Glutamatergic neuron (in vitro differentiated cells): Measurements from ENCODE around the gene YJU2. TPM values are rescaled to one million over a fixed set of nuclear protein-coding genes. Genes with fewer than 3 reads are reported as not detected.
"Not testable (repeated sequence)": the region's sequence is repeated elsewhere in the genome, so short reads cannot be mapped to it uniquely, and the experiment has no call there.

Experiments used
- DNase-seq: peaks from one replicate; pipeline ENCODE4 v3.0.0; 2022
- H3K27ac Mint-ChIP-seq: one replicate; pipeline ENCODE4 v1.8.0; 2020; ENCODE audit warnings: mild to moderate bottlenecking, mixed read lengths, inconsistent platforms; ENCODE audit not compliant: unreplicated experiment
- H3K27me3 Mint-ChIP-seq: one replicate; pipeline ENCODE4 v1.8.0; 2020; ENCODE audit warnings: mild to moderate bottlenecking, moderate library complexity, mixed read lengths, inconsistent platforms; ENCODE audit not compliant: unreplicated experiment
- H3K36me3 Mint-ChIP-seq: one replicate; pipeline ENCODE4 v1.8.0; 2020; ENCODE audit warnings: mild to moderate bottlenecking, mixed read lengths, inconsistent platforms; ENCODE audit not compliant: unreplicated experiment
- H3K4me1 Mint-ChIP-seq: one replicate; pipeline ENCODE4 v1.8.0; 2020; ENCODE audit warnings: mild to moderate bottlenecking, low read depth, mixed read lengths, inconsistent platforms; ENCODE audit not compliant: unreplicated experiment
- H3K4me3 Mint-ChIP-seq: one replicate; pipeline ENCODE4 v1.8.0; 2020; ENCODE audit warnings: mild to moderate bottlenecking, mixed read lengths, inconsistent platforms; ENCODE audit not compliant: unreplicated experiment
- H3K9me3 Mint-ChIP-seq: one replicate; pipeline ENCODE4 v1.8.0; 2020; ENCODE audit warnings: mild to moderate bottlenecking, moderate library complexity, mixed read lengths, inconsistent platforms; ENCODE audit not compliant: unreplicated experiment
- CTCF ChIP-seq: fragments of 200-600 bp; sonication (generic); IDR thresholded peaks from one replicate; pipeline ENCODE4 v1.5.0; 2021; ENCODE audit not compliant: partially characterized antibody, unreplicated experiment
- total RNA-seq: library from RNA; stranded (reverse); fragmentation: NEBNext Ultra II Directional; extraction: Animal tissue kit (Norgen Biotek cat#: 25700); gene quantifications from one replicate; pipeline ENCODE4 v1.2.1, GENCODE V29; 2021; ENCODE audit not compliant: unreplicated experiment

YJU2 gene
- total RNA-seq, 1 donor from 2014 or later, result 18.7 TPM

- no peaks in the 10 kb centered on the region for H3K4me1 Mint-ChIP-seq
- no peak overlapping the region for H3K27ac Mint-ChIP-seq
- TF ChIP-seq CTCF, result no peak
- H3K27me3 Mint-ChIP-seq, result peaks cover 2% of the 10 kb centered on the region
- H3K4me3 Mint-ChIP-seq, result no peak overlapping the region
- DNase-seq, result no peak
- H3K36me3 Mint-ChIP-seq, result no peaks in the 10 kb centered on the region
- peaks cover 1% of the 10 kb centered on the region for H3K9me3 Mint-ChIP-seq
Measured at GRCh38 chr19:4234142-4234861, 12.6 kb upstream of the YJU2 start.

DNA sequence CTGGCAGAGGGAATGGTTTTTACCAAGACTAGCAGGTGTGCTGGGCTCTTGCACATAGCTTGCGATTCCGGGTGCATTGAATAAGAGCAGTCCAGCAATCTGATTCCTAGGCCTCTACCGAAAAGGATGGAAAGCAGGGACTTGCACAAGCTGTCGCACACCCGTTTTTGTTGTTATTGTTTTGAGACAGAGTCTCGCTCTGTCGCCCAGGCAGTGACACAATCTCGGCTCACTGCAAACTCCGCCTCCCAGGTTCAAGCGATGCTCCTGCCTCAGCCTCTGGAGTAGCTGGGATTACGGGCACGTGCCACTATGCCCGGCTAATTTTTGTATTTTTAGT lies 12.0 kb upstream of the YJU2 start:
- Mint-ChIP-seq H3K27ac (no peak overlapping the region), H3K9me3 (peaks cover 1% of the 10 kb centered on the region), H3K4me3 (no peak overlapping the region), H3K4me1 (no peaks in the 10 kb centered on the region), H3K27me3 (peaks cover 2% of the 10 kb centered on the region), H3K36me3 (no peaks in the 10 kb centered on the region)
- no peak for TF ChIP-seq CTCF
- no peak for DNase-seq

DNA sequence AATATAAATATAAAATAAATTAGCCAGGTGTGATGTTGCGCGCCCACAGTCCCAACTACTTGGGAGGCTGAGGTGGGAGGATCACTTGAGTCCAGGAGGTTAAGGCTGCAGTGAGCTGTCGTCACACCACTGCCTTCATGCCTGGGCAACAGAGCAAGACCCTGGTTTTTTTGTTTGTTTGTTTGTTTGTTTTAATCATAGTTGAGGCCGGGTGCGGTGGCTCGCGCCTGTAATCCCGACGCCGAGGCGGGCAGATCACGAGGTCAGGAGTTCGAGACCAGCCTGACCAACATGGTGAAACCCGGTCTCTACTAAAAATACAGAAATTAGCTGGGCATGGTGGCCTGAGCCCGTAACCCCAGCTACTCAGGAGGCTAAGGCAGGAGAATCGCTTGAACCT lies 9.4 kb upstream of the YJU2 start:
- H3K4me3 Mint-ChIP-seq, DNase-seq, H3K36me3 Mint-ChIP-seq, H3K27me3 Mint-ChIP-seq, H3K27ac Mint-ChIP-seq, H3K4me1 Mint-ChIP-seq, H3K9me3 Mint-ChIP-seq: not testable (repeated sequence)

- Mint-ChIP-seq H3K4me3 (no peak overlapping the region), H3K27me3 (no peaks in the 10 kb centered on the region), H3K27ac (no peak overlapping the region), H3K4me1 (no peaks in the 10 kb centered on the region), H3K9me3 (no peaks in the 10 kb centered on the region), H3K36me3 (no peaks in the 10 kb centered on the region)
- DNase-seq, result no peak
- TF ChIP-seq CTCF, result no peak
Measured at GRCh38 chr19:4238831-4239230, 8.0 kb upstream of the YJU2 start.

GRCh38 chr19:4241824-4242430 lies 5.0 kb upstream of the YJU2 start:
- no peak for DNase-seq
- Mint-ChIP-seq H3K9me3 (peaks cover 4% of the 10 kb centered on the region), H3K4me3 (no peak overlapping the region), H3K4me1 (peaks cover 3% of the 10 kb centered on the region), H3K27me3 (peaks cover 6% of the 10 kb centered on the region), H3K27ac (no peak overlapping the region), H3K36me3 (no peaks in the 10 kb centered on the region)
- no peak for TF ChIP-seq CTCF

- peaks cover 14% of the 10 kb centered on the region for H3K9me3 Mint-ChIP-seq
- DNase-seq, H3K27me3 Mint-ChIP-seq, H3K4me3 Mint-ChIP-seq, H3K36me3 Mint-ChIP-seq, H3K27ac Mint-ChIP-seq, H3K4me1 Mint-ChIP-seq: not testable (repeated sequence)
Measured at GRCh38 chr19:4245938-4246337, 942 bp upstream of the YJU2 start.
